COLO829 (cell line): ENCODE results near the gene AMD1.

Source experiments
- DNase-seq: peaks from one replicate; pipeline ENCODE4 v3.0.0; 2012; ENCODE audit warnings: low spot score

The AMD1 gene

DNA sequence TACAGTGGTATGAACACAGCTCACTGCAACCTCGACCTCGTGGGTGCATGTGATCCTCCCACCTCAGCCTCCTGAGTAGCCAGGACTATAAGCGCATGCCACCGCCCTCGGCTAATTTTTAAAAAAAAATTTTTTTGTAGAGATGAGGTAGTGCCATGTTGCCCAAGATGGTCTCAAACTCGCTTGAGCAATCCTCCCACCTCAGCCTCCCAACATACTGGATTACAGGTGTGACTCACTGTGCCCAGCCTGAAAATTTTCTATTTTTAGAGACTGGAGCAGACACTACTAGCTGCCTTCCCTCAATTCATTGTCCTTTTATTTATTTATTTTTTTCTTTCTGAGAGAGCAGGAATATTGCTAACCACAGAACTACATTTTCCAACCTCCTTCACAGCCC, 63.6 kb downstream of the AMD1 start:
- DNase-seq: no peak

DNA sequence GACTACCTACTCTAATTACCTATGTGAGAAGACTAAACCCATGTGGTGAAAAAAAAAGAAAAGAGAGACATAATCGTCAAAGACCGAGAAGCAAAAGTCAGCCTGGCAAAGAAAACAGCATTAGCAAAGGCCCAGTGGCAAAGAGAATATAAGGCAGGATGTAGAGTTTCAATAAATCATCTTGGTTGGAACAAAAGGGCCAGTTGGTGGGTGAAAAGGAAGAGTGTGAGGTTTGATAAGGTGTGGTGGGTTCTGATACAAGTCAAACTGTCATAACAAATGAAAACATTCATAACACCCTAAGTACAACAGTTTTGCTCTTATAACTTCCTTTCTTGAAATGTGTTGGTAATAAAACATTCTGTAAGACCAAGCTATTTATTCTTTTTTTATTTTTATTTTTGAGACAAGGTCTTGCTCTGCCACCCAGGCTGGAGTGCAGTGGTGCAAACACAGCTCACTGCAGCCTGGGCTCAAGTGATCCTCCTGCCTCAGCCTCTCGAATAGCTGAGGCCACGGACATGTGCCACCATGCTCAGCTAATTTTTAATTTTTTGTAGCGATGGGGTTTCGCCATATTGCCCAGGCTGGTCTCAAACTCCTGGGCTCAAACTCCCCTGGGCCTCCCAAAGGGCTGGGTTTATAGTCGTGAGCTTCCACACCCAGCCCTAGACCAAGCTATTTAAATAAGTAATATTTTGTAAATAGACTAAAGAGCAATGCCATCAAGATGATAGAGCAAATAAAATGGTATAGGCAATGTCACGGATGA, 65.0 kb downstream of the AMD1 start:
- no peak for DNase-seq

DNA sequence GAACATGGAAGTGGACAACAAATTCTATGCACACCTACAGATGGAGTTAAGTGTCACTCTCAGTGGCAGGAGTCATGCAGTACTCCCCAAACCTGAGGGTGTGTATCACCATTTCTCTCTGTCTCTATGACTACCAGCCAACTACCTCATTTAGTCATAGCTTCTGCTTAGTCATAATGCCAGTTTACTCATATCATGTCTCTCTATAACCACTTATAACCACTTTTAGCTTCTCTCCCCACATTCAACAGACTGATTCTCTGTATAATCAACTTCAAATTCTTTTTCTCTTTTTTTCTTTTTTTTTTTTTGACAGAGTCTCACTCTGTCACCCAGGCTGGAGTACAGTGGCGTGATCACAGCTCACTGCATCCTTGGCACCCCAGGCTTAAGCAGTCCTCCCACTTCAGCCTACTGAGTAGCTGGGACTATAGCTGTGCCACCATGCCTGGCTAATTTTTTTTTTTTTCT, 70.1 kb downstream of the AMD1 start:
- peak; percentile 21 for DNase-seq
